Mucosa of rectum (tissue), 2 donors: ENCODE data around the gene TMED8.
"Not testable (repeated sequence)": the region's sequence is repeated elsewhere in the genome, so short reads cannot be mapped to it uniquely, and the experiment has no call there.

Experiments
- H3K27ac ChIP-seq, 2 donors: one replicate each; pipeline ENCODE4 v1.7.0; 2013; ENCODE audit warnings: inconsistent platforms in 2 of 2, low read depth in 2 of 2, low read length in 2 of 2
- H3K27me3 ChIP-seq, 2 donors: one replicate each; pipeline ENCODE4 v1.7.0; 2013; ENCODE audit warnings: low read length in 2 of 2; ENCODE audit not compliant: control insufficient read depth in 2 of 2, insufficient read depth in 2 of 2
- H3K36me3 ChIP-seq, 2 donors: one replicate each; pipeline ENCODE4 v1.7.0; 2013; ENCODE audit warnings: low read length in 2 of 2; ENCODE audit not compliant: control insufficient read depth in 2 of 2, insufficient read depth in 2 of 2
- H3K4me1 ChIP-seq, 2 donors: one replicate each; pipeline ENCODE4 v1.7.0; 2013; ENCODE audit warnings: low read length in 2 of 2, mild to moderate bottlenecking in 1 of 2; ENCODE audit not compliant: control insufficient read depth in 2 of 2, insufficient read depth in 2 of 2
- H3K4me3 ChIP-seq, 2 donors: one replicate each; pipeline ENCODE4 v1.7.0; 2013; ENCODE audit warnings: low read length in 2 of 2
- H3K9ac ChIP-seq, 2 donors: one replicate each; pipeline ENCODE4 v1.7.0; 2013; ENCODE audit warnings: low read length in 2 of 2, low read depth in 1 of 2, mild to moderate bottlenecking in 1 of 2
- H3K9me3 ChIP-seq, 2 donors: one replicate each; pipeline ENCODE4 v1.7.0; 2013; ENCODE audit warnings: low read length in 2 of 2; ENCODE audit not compliant: control insufficient read depth in 2 of 2
- donor health status: healthy.
- donor health status: Normal muscosa, but diverticular disease.

Gene TMED8

DNA sequence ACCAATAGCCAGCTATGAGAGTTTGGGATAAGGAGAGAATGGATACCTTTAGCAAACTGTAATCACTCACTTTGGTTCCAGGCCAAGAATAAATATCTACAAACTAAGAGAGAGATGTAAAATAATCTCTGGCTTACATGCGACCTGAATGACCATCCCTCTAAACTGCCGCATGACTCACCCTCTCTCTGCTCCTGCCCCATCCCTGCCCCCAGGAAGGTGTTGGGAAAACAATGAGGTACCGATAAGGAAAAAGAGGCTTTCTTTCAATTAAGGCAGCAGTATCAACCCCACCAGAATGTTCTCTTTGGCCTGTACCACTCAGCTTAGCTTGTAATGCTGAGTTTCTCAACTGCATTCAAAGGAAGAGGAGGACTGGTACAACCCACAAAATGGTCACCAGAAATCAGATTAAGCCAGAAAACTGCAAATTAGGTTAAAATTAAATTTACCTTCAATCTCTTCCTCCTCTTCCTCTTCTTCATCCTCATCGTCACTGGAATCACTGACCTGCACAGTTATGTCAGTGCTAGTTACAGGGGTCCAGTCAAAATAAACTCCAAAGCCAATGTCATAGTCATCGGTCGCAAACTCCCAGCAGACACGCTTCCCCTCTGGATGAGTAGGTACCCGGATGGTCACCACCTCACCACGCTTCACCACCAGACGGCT, 34.0 kb downstream of the TMED8 start:
- no peak overlapping the region for H3K9ac ChIP-seq
- H3K36me3 ChIP-seq, result peaks cover 16 to 21% of the 10 kb centered on the region in 2 donors
- H3K4me1 ChIP-seq, result no peaks in the 10 kb centered on the region
- H3K27ac ChIP-seq, result no peak overlapping the region
- H3K9me3 ChIP-seq, result no peaks in the 10 kb centered on the region
- no peak overlapping the region for H3K4me3 ChIP-seq
- no peaks in the 10 kb centered on the region for H3K27me3 ChIP-seq

DNA sequence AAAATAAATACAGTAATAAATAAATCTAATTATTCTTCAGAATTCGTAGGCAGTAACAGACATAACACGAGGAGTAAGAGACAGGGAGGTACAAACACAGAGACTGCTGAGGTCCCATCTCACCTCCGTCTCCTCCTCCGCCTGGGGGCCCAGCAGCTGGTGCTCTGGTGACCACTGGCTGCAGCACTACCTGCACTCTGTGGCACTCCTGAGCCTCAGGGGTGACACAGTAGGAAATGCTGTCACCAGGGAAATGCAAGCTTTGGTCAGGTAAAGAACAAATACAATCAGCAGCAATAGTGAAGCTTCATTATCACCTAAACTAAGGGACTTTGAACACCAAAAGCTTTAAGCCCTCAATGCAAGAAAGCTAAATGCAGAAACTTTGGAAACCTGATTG, 36.5 kb downstream of the TMED8 start:
- H3K4me1 ChIP-seq, result no peaks in the 10 kb centered on the region
- no peak overlapping the region for H3K27ac ChIP-seq
- H3K36me3 ChIP-seq, result peaks cover 16 to 21% of the 10 kb centered on the region in 2 donors
- H3K9me3 ChIP-seq, result no peaks in the 10 kb centered on the region
- no peak overlapping the region for H3K4me3 ChIP-seq
- no peaks in the 10 kb centered on the region for H3K27me3 ChIP-seq
- no peak overlapping the region for H3K9ac ChIP-seq

GRCh38 chr14:77339407-77339806, 37.5 kb downstream of the TMED8 start:
- Histone ChIP-seq H3K27me3 (no peaks in the 10 kb centered on the region), H3K9ac (no peak overlapping the region), H3K27ac (no peak overlapping the region)

DNA sequence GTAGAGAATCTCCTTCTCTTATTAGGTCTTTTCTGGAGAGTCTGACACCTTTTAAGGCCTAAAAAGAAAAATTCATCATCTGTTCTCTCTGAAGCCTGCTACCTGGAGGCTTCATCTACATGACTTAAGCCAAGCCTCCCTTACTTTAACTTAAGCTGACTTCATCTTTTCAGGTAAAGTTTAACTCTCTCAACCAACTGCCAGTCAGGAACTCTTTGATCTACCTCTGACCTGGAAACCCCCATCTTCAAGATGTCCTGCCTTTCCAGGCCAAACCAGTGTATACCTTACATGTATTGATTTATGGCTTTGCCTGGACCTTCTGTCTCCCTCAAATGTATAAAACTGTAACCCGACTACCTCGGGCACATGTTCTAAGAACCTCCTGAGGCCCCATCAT, 38.6 kb downstream of the TMED8 start:
- Histone ChIP-seq H3K9me3 (no peaks in the 10 kb centered on the region), H3K27ac (no peak overlapping the region), H3K4me3 (no peak overlapping the region), H3K4me1 (no peaks in the 10 kb centered on the region), H3K36me3 (peaks cover 15 to 17% of the 10 kb centered on the region in 2 donors), H3K9ac (no peak overlapping the region), H3K27me3 (no peaks in the 10 kb centered on the region)

More at GRCh38 chr14:77339407-77339806, 37.5 kb downstream of the TMED8 start:
- no peaks in the 10 kb centered on the region for H3K9me3 ChIP-seq
- peaks cover 16 to 21% of the 10 kb centered on the region in 2 donors for H3K36me3 ChIP-seq
- no peaks in the 10 kb centered on the region for H3K4me1 ChIP-seq
- no peak overlapping the region for H3K4me3 ChIP-seq

DNA sequence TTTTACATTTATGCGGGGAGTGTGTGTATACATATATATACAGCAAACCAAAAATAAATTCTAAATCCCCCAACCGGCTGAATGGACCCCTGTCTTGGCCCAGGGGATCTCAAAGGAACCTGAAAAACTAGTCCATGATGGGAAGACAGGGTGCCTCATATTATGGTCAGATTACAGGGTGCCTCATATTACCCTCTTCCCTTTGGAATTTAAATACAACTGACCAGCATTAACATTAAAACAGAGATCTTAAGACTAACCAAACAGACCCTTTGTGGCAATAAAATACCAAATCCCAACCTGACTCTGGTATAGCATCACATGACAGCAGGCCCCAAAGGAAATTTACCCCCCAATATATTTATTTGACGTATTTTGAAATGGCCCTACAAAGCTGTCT, 39.0 kb downstream of the TMED8 start:
- no peak overlapping the region for H3K9ac ChIP-seq
- H3K4me1 ChIP-seq, result no peaks in the 10 kb centered on the region
- peaks cover 11 to 13% of the 10 kb centered on the region in 2 donors for H3K36me3 ChIP-seq
- no peak overlapping the region for H3K4me3 ChIP-seq
- no peaks in the 10 kb centered on the region for H3K9me3 ChIP-seq
- H3K27ac ChIP-seq, result no peak overlapping the region
- no peaks in the 10 kb centered on the region for H3K27me3 ChIP-seq

DNA sequence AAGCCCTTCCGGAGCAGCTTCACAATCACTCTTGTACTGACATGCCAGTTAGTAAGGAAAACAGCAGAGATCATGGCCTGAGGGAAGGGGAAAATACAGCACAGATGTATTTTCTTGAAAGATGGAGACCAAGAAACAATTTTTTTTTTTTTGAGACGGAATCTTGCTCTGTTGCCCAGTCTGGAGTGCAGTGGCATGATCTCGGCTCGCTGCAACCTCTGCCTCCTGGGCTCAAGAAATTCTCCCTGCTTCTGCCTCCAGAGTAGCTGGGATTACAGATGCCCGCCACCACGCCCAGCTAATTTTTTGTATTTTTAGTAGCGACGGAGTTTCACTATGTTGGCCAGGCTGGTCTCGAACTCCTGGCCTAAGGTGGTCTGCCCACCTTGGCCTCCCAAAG, 39.6 kb downstream of the TMED8 start:
- not testable (repeated sequence) for H3K27ac ChIP-seq, H3K4me3 ChIP-seq, H3K4me1 ChIP-seq, H3K27me3 ChIP-seq, H3K9me3 ChIP-seq, H3K9ac ChIP-seq
- H3K36me3 ChIP-seq, result peaks cover 10 to 11% of the 10 kb centered on the region in 2 donors

GRCh38 chr14:77335576-77335975, 41.3 kb downstream of the TMED8 start:
- Histone ChIP-seq H3K4me1 (no peaks in the 10 kb centered on the region), H3K27ac (no peak overlapping the region), H3K36me3 (no peaks in the 10 kb centered on the region), H3K9ac (no peak overlapping the region), H3K4me3 (no peak overlapping the region), H3K9me3 (no peaks in the 10 kb centered on the region), H3K27me3 (no peaks in the 10 kb centered on the region)

DNA sequence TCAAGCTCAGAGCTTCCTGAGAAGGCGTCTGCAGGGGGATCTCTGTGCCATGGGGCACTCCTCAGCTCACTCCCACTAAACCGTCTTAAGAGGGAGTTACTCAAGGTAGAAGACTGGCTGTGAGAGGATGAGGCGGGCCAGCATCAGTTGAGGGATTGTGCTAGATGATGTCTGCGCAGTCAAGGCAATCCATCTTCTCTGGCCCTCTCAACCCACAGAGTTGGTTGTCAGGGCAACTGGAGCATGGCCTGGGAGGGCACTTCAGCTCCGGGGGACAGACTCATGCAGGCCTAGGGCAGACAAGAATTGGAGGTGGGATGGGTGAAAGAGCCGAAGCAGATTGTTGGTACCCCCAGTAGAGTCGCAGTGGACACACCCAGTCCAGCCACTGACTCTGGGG, 47.0 kb downstream of the TMED8 start:
- Histone ChIP-seq H3K9me3 (no peaks in the 10 kb centered on the region), H3K9ac (no peak overlapping the region), H3K36me3 (no peaks in the 10 kb centered on the region), H3K27ac (no peak overlapping the region), H3K4me3 (no peak overlapping the region), H3K27me3 (no peaks in the 10 kb centered on the region), H3K4me1 (no peaks in the 10 kb centered on the region)

- Histone ChIP-seq H3K4me1 (peaks cover 2 to 6% of the 10 kb centered on the region in 2 donors), H3K4me3 (no peak overlapping the region), H3K9ac (no peak overlapping the region), H3K36me3 (no peaks in the 10 kb centered on the region), H3K27me3 (no peaks in the 10 kb centered on the region), H3K27ac (no peak overlapping the region), H3K9me3 (no peaks in the 10 kb centered on the region)
These were observed 49.8 kb downstream of the TMED8 start for GRCh38 chr14:77327111-77327510.

DNA sequence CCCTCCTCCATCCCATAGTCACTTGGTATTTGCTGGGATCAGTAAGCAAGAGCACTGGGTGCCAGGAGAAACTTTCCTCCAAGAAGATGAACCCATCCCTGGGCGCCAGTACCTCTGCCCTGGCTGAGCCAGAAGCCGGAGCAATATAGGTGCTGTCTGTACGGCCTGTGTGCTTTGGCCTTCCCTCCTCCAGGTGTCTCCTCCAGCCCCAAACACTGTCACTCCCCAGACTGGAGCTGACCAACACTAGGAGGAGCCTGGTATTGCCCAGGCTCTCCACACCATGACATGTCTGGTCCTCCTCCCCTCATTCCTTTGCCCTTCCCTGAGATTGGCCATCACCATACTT, 51.2 kb downstream of the TMED8 start:
- H3K27ac ChIP-seq, result no peak overlapping the region
- no peaks in the 10 kb centered on the region for H3K27me3 ChIP-seq
- no peaks in the 10 kb centered on the region for H3K9me3 ChIP-seq
- H3K4me3 ChIP-seq, result no peak overlapping the region
- no peak overlapping the region for H3K9ac ChIP-seq
- no peaks in the 10 kb centered on the region for H3K36me3 ChIP-seq
- H3K4me1 ChIP-seq, result peaks cover 7 to 8% of the 10 kb centered on the region in 2 donors
